Liver (tissue), 9 donors: Measurements from ENCODE around the gene HASPIN. TPM values are rescaled to one million over a fixed set of nuclear protein-coding genes. Genes with fewer than 3 reads are reported as not detected.

Source experiments
- DNase-seq: peaks from one replicate; pipeline ENCODE4 v3.0.0-alpha.2; 2017; ENCODE audit warnings: low spot score
- H3K27ac ChIP-seq, 2 donors: one replicate each; pipeline ENCODE4 v1.7.0; 2013; ENCODE audit warnings: inconsistent platforms in 2 of 2, low read length in 2 of 2, control low read depth in 1 of 2, low read depth in 1 of 2, mild to moderate bottlenecking in 1 of 2
- H3K27me3 ChIP-seq, 4 donors: one replicate each; pipeline versions ENCODE4 v1.6.1 to v1.7.0; 2013; ENCODE audit warnings: low read length in 3 of 4, inconsistent platforms in 1 of 4, mild to moderate bottlenecking in 1 of 4, moderate library complexity in 1 of 4; ENCODE audit not compliant: control insufficient read depth in 4 of 4, insufficient read depth in 4 of 4
- H3K36me3 ChIP-seq, 4 donors: one replicate each; pipeline versions ENCODE4 v1.6.1 to v1.7.0; 2013; ENCODE audit warnings: low read length in 3 of 4, mild to moderate bottlenecking in 3 of 4, low read depth in 1 of 4, moderate library complexity in 1 of 4; ENCODE audit not compliant: control insufficient read depth in 4 of 4, insufficient read depth in 3 of 4
- H3K4me1 ChIP-seq, 4 donors: one replicate each; pipeline versions ENCODE4 v1.6.1 to v1.7.0; 2013; ENCODE audit warnings: low read length in 3 of 4, mild to moderate bottlenecking in 3 of 4, moderate library complexity in 1 of 4; ENCODE audit not compliant: control insufficient read depth in 4 of 4, insufficient read depth in 4 of 4
- H3K4me3 ChIP-seq, 3 donors: one replicate each; pipeline versions ENCODE4 v1.6.1 to v1.7.0; 2013; ENCODE audit warnings: low read length in 3 of 3, control low read depth in 1 of 3, low read depth in 1 of 3, mild to moderate bottlenecking in 1 of 3
- H3K9ac ChIP-seq, 2 donors: one replicate each; pipeline ENCODE4 v1.7.0; 2013; ENCODE audit warnings: low read length in 2 of 2, mild to moderate bottlenecking in 2 of 2, moderate library complexity in 2 of 2, control low read depth in 1 of 2, low read depth in 1 of 2
- H3K9me3 ChIP-seq, 4 donors: one replicate each; pipeline versions ENCODE4 v1.6.1 to v1.7.0; 2013; ENCODE audit warnings: low read length in 3 of 4; ENCODE audit not compliant: control insufficient read depth in 4 of 4
- EGR1 ChIP-seq, 2 donors: IDR thresholded peaks; 2 replicates each; pipeline ENCODE4 v1.6.1; 2016 to 2018; ENCODE audit warnings: antibody characterized with exemption in 2 of 2, low read depth in 2 of 2
- FOXA1 ChIP-seq: IDR thresholded peaks from 2 replicates; pipeline ENCODE4 v1.6.1; 2016; ENCODE audit warnings: antibody characterized with exemption
- FOXA2 ChIP-seq: IDR thresholded peaks from 2 replicates; pipeline ENCODE4 v1.6.1; 2016; ENCODE audit warnings: antibody characterized with exemption
- GABPA ChIP-seq, 2 donors: IDR thresholded peaks in 1 of 2; conservative IDR thresholded peaks in 1 of 2; 2 replicates each; pipeline ENCODE4 v1.6.1; 2016; ENCODE audit warnings: antibody characterized with exemption in 2 of 2, mild to moderate bottlenecking in 1 of 2, moderate library complexity in 1 of 2
- JUND ChIP-seq, 2 donors: IDR thresholded peaks; 2 replicates each; pipeline ENCODE4 v1.6.1; 2016; ENCODE audit warnings: antibody characterized with exemption in 2 of 2
- NR2F2 ChIP-seq: IDR thresholded peaks from 2 replicates; pipeline ENCODE4 v1.6.1; 2016; ENCODE audit warnings: antibody characterized with exemption
- RAD21 ChIP-seq, 2 donors: IDR thresholded peaks; 2 replicates each; pipeline ENCODE4 v1.6.1; 2016; ENCODE audit warnings: antibody characterized with exemption in 2 of 2, mild to moderate bottlenecking in 2 of 2
- RXRA ChIP-seq, 2 donors: IDR thresholded peaks; 2 replicates each; pipeline ENCODE4 v1.6.1; 2017 to 2018; ENCODE audit warnings: antibody characterized with exemption in 2 of 2, mild to moderate bottlenecking in 1 of 2
- SP1 ChIP-seq: IDR thresholded peaks from 2 replicates; pipeline ENCODE4 v1.6.1; 2018; ENCODE audit warnings: antibody characterized with exemption, mild to moderate bottlenecking
- TAF1 ChIP-seq: conservative IDR thresholded peaks from 2 replicates; pipeline ENCODE4 v1.6.1; 2016; ENCODE audit warnings: antibody characterized with exemption, mild to moderate bottlenecking
- YY1 ChIP-seq: IDR thresholded peaks from 2 replicates; pipeline ENCODE4 v1.6.1; 2016; ENCODE audit warnings: antibody characterized with exemption, mild to moderate bottlenecking
- WGBS: extraction: QIAGEN DNeasy Blood & Tissue Kit; methylation state at CpG from one replicate; pipeline ENCODE4 v1.1.7; 2013; 5-methylcytosine and 5-hydroxymethylcytosine counted together
- polyA plus RNA-seq, 2 donors: library from polyadenylated mRNA; stranded (reverse) in 1 of 2; unstranded in 1 of 2; fragments of 200-250 nt in 1 of 2; fragments of >200 nt in 1 of 2; fragmentation: Nextera tagmentation in 1 of 2; extraction: Ambion mirVana in 1 of 2; gene quantifications; one replicate each; pipeline versions ENCODE4 v1.2.1 to v1.2.3, GENCODE V29; 2013 to 2015
- total RNA-seq, 2 donors: library from RNA; depleted of rRNA; stranded (reverse); fragments of >200 nt; gene quantifications; one replicate each; pipeline ENCODE4 v1.2.3, GENCODE V29; 2014
- TF ChIP-seq, protein P1 (sequence below): IDR thresholded peaks from 2 replicates; pipeline ENCODE4 v1.6.1; 2016; ENCODE audit warnings: antibody characterized with exemption
- TF ChIP-seq, protein P2 (sequence below): fragments of 150-350 bp; IDR thresholded peaks from 2 replicates; pipeline ENCODE4 v1.5.1; 2017; ENCODE audit warnings: improper control_type of control experiment, low read depth, low read length; ENCODE audit not compliant: missing input control
- TF ChIP-seq, protein P3 (sequence below): IDR thresholded peaks from 2 replicates; pipeline ENCODE4 v1.6.1; 2016; ENCODE audit warnings: antibody characterized with exemption
- donor health status: healthy.
- donor health status: healthy.
- donor health status: healthy.
- donor health status: healthy.
- donor health status: healthy.

Gene HASPIN
- total and polyA plus RNA-seq, 4 donors, result 0.08 to 5.8 (median 0.28) TPM; not detected in 1

DNA sequence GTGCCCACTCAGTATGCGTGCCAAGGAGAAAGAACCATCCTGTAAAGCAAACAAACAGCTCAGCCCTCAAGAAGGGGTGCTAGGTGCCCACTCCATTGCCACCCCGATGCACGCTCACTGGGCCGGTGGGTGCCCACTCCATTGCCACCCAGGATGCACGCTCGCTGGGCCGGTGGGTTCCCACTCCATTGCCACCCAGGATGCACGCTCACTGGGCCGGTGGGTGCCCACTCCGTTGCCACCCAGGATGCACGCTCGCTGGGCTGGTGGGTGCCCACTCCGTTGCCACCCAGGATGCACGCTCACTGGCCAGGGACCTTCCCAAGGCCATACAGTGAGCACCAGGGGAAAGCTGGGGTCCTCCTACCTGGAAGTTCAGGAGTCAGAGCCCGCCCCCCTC is 28.1 kb downstream of the HASPIN start:
- WGBS, result 96% methylated on average over 15 of the region's 15 CpGs
- no peak for TF ChIP-seq TAF1
- Histone ChIP-seq H3K4me3 (no peak overlapping the region), H3K27me3 (no peaks in the 10 kb centered on the region), H3K36me3 (no peaks in the 10 kb centered on the region), H3K9me3 (no peaks in the 10 kb centered on the region), H3K4me1 (peaks cover 0 to 4% (median 0%) of the 10 kb centered on the region in 4 donors), H3K27ac (no peak overlapping the region), H3K9ac (no peak overlapping the region)
- no peak for DNase-seq

DNA sequence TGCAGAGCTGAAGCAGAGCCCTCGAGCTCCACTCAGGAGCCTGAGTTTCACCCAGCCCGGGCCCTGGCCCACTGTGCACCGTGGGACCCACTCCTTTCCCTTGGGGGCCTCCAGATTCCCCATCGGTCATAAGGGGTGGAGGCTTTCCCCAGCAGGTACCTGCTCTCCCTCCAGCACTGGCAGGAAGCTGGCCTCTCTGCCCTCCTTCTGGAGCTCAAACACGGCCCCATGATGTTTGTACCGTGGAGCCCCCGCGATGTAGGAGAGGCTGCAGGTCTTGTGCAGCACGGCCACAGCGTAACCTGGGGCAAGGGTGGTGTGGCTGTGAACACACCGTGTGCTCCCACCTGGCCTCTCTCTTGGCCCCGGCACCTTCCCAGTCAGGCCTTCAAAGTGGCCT is 29.9 kb downstream of the HASPIN start:
- Histone ChIP-seq H3K9me3 (no peaks in the 10 kb centered on the region), H3K4me1 (peaks cover 0 to 4% (median 0%) of the 10 kb centered on the region in 4 donors), H3K4me3 (no peak overlapping the region), H3K9ac (no peak overlapping the region), H3K36me3 (no peaks in the 10 kb centered on the region), H3K27ac (no peak overlapping the region), H3K27me3 (no peaks in the 10 kb centered on the region)
- TF ChIP-seq SP1, result no peak
- no peak for TF ChIP-seq TAF1
- no peak for TF ChIP-seq FOXA2
- TF ChIP-seq NR2F2, result no peak
- no peak for TF ChIP-seq RXRA (IDR thresholded peaks at IDR 0.05)
- TF ChIP-seq FOXA1, result no peak
- TF ChIP-seq, protein P1, sequence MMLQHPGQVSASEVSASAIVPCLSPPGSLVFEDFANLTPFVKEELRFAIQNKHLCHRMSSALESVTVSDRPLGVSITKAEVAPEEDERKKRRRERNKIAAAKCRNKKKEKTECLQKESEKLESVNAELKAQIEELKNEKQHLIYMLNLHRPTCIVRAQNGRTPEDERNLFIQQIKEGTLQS, result no peak
- no peak for TF ChIP-seq JUND (IDR thresholded peaks at IDR 0.05)
- no peak for TF ChIP-seq GABPA (IDR thresholded peaks at IDR 0.05 in 1 of 2, conservative IDR thresholded peaks at IDR 0.05 in 1 of 2)
- no peak for DNase-seq
- 84% methylated on average over 12 of the region's 12 CpGs for WGBS

DNA sequence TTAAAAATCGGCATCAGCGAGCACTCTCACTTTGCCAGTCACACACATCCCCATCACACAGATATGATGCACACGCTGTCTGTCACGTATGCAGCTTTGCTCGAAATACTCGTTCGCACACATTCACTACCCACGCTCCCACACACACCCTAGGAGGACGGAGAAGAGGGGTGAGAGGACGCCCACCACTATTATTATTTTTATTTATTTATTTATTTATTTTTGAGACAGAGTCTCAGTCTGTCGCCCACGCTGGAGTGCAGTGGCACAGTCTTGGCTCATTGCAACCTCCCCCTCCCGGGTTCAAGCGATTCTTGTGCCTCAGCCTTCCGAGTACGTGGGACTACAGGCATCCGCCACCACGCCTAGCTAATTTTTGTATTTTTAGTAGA is 30.4 kb downstream of the HASPIN start:
- WGBS, result 94% methylated on average over 18 of the region's 18 CpGs

More for the DNA sequence above, 30.4 kb downstream of the HASPIN start:
- no peak overlapping the region for H3K4me3 ChIP-seq
- no peak for DNase-seq
- peaks cover 0 to 4% (median 0%) of the 10 kb centered on the region in 4 donors for H3K4me1 ChIP-seq
- no peaks in the 10 kb centered on the region for H3K9me3 ChIP-seq
- no peak overlapping the region for H3K9ac ChIP-seq
- TF ChIP-seq RAD21 (IDR thresholded peaks at IDR 0.05), result no peak
- TF ChIP-seq, protein P2, sequence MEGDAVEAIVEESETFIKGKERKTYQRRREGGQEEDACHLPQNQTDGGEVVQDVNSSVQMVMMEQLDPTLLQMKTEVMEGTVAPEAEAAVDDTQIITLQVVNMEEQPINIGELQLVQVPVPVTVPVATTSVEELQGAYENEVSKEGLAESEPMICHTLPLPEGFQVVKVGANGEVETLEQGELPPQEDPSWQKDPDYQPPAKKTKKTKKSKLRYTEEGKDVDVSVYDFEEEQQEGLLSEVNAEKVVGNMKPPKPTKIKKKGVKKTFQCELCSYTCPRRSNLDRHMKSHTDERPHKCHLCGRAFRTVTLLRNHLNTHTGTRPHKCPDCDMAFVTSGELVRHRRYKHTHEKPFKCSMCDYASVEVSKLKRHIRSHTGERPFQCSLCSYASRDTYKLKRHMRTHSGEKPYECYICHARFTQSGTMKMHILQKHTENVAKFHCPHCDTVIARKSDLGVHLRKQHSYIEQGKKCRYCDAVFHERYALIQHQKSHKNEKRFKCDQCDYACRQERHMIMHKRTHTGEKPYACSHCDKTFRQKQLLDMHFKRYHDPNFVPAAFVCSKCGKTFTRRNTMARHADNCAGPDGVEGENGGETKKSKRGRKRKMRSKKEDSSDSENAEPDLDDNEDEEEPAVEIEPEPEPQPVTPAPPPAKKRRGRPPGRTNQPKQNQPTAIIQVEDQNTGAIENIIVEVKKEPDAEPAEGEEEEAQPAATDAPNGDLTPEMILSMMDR, result no peak
- TF ChIP-seq, protein P3, sequence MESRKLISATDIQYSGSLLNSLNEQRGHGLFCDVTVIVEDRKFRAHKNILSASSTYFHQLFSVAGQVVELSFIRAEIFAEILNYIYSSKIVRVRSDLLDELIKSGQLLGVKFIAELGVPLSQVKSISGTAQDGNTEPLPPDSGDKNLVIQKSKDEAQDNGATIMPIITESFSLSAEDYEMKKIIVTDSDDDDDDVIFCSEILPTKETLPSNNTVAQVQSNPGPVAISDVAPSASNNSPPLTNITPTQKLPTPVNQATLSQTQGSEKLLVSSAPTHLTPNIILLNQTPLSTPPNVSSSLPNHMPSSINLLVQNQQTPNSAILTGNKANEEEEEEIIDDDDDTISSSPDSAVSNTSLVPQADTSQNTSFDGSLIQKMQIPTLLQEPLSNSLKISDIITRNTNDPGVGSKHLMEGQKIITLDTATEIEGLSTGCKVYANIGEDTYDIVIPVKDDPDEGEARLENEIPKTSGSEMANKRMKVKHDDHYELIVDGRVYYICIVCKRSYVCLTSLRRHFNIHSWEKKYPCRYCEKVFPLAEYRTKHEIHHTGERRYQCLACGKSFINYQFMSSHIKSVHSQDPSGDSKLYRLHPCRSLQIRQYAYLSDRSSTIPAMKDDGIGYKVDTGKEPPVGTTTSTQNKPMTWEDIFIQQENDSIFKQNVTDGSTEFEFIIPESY, result no peak
- no peak for TF ChIP-seq FOXA2
- no peak for TF ChIP-seq SP1
- no peak for TF ChIP-seq YY1
- no peak for TF ChIP-seq NR2F2
- TF ChIP-seq FOXA1, result no peak
- no peak for TF ChIP-seq EGR1 (IDR thresholded peaks at IDR 0.05; ENCODE audit: low read depth in 2 of 2)
- H3K36me3 ChIP-seq, result no peaks in the 10 kb centered on the region
- no peak overlapping the region for H3K27ac ChIP-seq
- no peaks in the 10 kb centered on the region for H3K27me3 ChIP-seq
